Measurements from ENCODE around the gene CERS6.
"Not testable (repeated sequence)": the region's sequence is repeated elsewhere in the genome, so short reads cannot be mapped to it uniquely, and the experiment has no call there.

Gene CERS6

DNA sequence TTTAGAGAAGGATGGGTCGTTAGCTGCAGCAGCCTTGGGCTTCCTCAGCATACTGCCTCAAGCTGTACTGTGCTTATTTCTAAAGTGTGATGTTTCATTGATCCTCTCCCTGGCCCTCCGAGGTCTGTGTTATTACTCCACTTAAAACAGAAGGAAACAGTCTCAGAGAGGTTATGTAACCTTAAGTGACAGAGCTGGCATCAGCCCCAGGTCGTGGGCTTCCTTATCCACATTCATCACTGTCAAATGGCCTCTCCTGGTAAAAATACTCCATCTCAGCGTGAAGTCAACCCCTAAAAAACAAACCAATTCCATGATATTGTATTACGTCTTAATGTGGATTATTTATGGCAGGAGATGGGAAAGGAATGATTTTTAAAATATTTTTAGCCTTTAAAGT lies 193.0 kb downstream of the CERS6 start:
- DNase-seq (ENCODE audit: low read depth): no peak
- H3K4me3 ChIP-seq (ENCODE audit: low read depth, low read length): no peak overlapping the region
- TF ChIP-seq, protein P1, sequence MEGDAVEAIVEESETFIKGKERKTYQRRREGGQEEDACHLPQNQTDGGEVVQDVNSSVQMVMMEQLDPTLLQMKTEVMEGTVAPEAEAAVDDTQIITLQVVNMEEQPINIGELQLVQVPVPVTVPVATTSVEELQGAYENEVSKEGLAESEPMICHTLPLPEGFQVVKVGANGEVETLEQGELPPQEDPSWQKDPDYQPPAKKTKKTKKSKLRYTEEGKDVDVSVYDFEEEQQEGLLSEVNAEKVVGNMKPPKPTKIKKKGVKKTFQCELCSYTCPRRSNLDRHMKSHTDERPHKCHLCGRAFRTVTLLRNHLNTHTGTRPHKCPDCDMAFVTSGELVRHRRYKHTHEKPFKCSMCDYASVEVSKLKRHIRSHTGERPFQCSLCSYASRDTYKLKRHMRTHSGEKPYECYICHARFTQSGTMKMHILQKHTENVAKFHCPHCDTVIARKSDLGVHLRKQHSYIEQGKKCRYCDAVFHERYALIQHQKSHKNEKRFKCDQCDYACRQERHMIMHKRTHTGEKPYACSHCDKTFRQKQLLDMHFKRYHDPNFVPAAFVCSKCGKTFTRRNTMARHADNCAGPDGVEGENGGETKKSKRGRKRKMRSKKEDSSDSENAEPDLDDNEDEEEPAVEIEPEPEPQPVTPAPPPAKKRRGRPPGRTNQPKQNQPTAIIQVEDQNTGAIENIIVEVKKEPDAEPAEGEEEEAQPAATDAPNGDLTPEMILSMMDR (conservative IDR thresholded peaks at IDR 0.05; ENCODE audit: low read depth, low read length): no peak

DNA sequence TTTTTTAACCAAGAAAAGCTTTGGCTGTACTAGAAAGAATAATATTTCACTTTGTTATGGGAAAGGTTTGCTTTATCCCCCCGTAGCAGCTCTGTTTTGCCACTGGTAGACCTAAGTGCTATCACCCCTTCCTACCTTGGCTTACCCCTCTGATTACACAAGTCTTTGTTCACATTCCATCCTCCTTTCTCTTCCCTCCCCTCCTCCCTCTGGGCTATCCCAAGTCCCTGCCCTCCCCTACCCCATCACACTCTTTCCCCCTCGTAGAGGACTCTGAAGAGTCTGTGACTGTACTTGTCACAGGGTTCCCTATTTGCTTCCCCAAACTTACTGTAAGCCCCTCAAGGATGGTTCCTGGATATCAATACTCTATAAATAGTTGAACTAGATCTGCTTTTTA lies 193.5 kb downstream of the CERS6 start:
- no peak for DNase-seq (ENCODE audit: low read depth)
- TF ChIP-seq, protein P1 (conservative IDR thresholded peaks at IDR 0.05; ENCODE audit: low read depth, low read length): no peak
- H3K4me3 ChIP-seq (ENCODE audit: low read depth, low read length): no peak overlapping the region

DNA sequence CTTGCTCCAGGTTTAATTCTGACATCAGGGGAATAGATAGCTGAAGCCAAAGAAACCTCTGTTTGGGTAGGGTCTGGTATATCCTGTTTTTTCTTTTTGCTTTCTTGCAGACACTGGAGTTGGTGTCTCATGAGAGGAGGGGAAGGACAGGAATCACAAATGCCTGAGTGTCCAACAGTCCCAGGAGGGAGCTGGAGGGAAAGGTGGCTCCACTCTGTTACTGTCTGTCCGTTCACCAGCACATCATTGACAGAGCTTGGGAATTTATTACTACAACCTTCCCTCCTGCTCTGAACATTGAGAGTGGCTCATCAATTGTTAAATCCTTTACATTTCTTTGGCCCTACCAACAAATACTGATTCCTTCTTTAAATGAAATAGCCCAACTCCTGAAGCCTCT lies 194.1 kb downstream of the CERS6 start:
- H3K4me3 ChIP-seq (ENCODE audit: low read depth, low read length): no peak overlapping the region
- no peak for DNase-seq (ENCODE audit: low read depth)
- TF ChIP-seq, protein P1 (conservative IDR thresholded peaks at IDR 0.05; ENCODE audit: low read depth, low read length): no peak

DNA sequence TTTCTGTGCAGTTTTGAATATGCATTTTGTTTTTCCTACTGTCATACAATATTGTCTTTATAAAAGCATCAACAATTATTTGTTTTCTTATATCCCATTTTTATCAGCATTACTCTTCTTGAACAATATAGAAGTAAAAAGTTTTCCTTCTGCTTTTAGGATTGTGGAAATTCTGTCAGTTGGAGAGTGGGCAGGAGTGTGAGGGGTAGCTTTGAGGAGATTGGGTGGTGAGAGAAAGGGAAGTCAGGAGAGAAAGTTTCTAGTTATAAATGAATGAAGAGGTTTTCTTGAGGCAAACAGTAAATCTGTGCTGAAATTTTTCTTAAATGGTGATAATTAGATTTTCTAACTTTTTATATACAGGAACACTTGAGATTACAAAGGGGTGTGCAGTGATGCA lies 194.7 kb downstream of the CERS6 start:
- no peak for DNase-seq (ENCODE audit: low read depth)
- H3K4me3 ChIP-seq (ENCODE audit: low read depth, low read length): no peak overlapping the region
- TF ChIP-seq, protein P1 (conservative IDR thresholded peaks at IDR 0.05; ENCODE audit: low read depth, low read length): no peak

DNA sequence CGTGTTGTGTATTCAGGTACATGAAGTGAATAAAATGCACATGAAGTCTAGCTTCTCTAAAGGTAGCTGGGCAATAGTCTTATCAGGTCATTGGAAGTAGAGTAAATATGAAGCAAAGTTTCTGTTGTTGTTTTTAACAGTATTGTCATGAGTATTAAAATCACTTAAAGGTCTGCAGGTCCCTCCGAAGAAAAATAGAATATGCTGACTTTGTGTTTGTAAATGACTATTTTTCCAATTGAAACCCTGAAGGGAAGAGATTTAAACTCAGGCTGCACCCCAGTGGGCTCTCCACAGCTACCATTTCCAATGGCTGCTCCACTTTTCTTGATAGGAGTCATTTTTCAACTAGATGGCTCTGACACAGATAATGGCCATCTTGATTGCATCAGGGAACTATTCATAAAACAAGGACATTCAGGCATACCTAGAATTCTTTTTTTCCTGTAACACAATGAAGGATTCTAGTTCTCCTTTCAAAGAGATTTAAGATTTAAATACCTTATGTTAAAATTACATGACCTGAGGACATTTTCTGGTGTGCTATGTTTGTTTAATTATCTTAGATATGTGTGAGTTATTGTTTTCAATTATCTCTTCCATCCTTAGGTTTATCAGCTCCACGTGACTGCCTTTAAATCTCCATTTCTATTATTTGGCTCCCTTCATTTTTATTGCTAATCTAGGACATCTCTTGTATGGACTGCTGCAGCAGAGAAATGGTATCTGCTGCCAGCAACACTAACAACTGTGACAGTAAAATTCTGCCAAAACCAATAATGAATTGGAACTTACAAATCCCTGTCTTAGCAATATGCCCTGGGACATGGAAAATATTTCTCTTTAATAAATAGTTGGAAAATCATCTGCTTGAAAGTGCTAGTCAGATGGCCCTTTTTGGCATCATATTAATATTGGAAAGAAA lies 197.2 kb downstream of the CERS6 start:
- no peak overlapping the region for H3K4me3 ChIP-seq (ENCODE audit: low read depth, low read length)
- no peak for DNase-seq (ENCODE audit: low read depth)
- TF ChIP-seq, protein P1 (conservative IDR thresholded peaks at IDR 0.05; ENCODE audit: low read depth, low read length): no peak

DNA sequence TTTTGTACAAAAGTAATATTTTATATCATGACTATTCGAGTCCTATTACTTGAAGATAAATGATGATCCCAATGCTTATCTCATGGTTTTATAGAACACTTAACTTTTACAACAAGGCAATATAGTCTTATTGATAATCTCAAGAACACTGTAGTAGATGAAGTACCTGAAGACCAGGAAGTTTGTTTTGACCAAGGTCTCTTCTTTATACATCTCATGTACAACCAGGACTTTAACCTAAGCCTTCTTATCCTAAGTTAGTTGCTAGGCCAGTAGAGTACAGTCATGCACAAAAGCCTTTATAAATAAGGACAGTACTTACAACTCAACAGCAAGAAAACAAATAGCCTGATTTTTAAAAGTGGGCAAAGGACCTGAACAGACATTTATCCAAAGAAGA lies 198.6 kb downstream of the CERS6 start:
- DNase-seq (ENCODE audit: low read depth): no peak
- TF ChIP-seq, protein P1 (conservative IDR thresholded peaks at IDR 0.05; ENCODE audit: low read depth, low read length): no peak
- no peak overlapping the region for H3K4me3 ChIP-seq (ENCODE audit: low read depth, low read length)

DNA sequence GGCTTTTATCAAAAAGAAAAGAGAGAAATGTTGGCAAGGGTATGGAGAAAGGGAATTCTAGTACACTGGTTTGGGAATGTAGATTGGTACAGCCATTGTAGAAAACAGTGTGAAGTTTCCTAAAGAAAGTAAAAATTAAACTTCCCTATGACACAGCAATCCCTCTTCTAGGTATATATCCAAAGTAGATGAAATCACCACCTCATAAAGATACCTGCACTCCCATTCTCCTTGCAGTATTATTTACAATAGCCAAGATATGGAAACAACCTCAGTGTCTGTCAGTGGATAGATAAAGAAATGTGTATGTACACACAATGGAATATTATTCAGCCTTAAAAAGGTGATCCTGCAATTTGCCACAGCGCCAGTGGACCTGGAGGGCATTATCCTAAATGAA lies 199.1 kb downstream of the CERS6 start:
- TF ChIP-seq, protein P1 (conservative IDR thresholded peaks at IDR 0.05; ENCODE audit: low read depth, low read length): no peak
- DNase-seq (ENCODE audit: low read depth): no peak
- no peak overlapping the region for H3K4me3 ChIP-seq (ENCODE audit: low read depth, low read length)

DNA sequence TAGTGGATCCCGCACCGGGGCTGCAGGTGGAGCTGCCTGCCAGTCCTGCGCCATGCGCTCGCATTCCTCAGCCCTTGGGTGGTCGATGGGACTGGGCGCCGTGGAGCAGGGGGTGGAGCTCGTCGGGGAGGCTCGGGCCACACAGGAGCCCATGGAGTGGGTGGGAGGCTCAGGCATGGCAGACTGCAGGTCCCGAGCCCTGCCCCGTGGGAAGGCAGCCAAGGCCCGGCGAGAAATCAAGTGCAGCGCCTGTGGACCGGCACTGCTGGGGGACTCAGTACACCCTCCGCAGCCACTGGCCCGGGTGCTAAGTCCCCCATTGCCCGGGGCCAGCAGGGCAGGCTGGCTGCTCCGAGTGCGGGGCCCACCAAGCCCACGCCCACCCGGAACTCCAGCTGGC lies 201.3 kb downstream of the CERS6 start:
- not testable (repeated sequence) for H3K4me3 ChIP-seq (ENCODE audit: low read depth, low read length); DNase-seq (ENCODE audit: low read depth)

All from choroid plexus epithelial cell (primary cell).